Caki2 (cell line): ENCODE results near the gene BNC2. TPM values are rescaled to one million over a fixed set of nuclear protein-coding genes. Genes with fewer than 3 reads are reported as not detected.

Source experiments
- DNase-seq: peaks from one replicate; pipeline ENCODE4 v3.0.0-alpha.2; 2015; ENCODE audit warnings: low read depth
- in situ Hi-C: cut with HindIII; loops from 2 replicates; pipeline ENCODE4 v1.10.0; 2016; ENCODE audit warnings: low sequenced_read_pairs, low pct_unique_long_range_greater_than_20kb, mixed read lengths
- total RNA-seq: library from RNA; depleted of rRNA; stranded (reverse); fragments of >200 nt; shearing (Covaris generic); gene quantifications from 2 replicates; pipeline ENCODE4 v1.2.3, GENCODE V29; 2014; ENCODE audit warnings: low replicate concordance

BNC2 gene
- total RNA-seq, 1 experiment from 2014 or later = 1.3 TPM

- DNase-seq = no peak
- in situ Hi-C loops = no loop called here
Observed at GRCh38 chr9:16825331-16825725, 45.1 kb downstream of the BNC2 start.

GRCh38 chr9:16824545-16825330 lies 45.7 kb downstream of the BNC2 start:
- no peak for DNase-seq
- in situ Hi-C loops = no loop called here

GRCh38 chr9:16823906-16824305 lies 46.6 kb downstream of the BNC2 start:
- in situ Hi-C loops = no loop called here
- DNase-seq = no peak

GRCh38 chr9:16821344-16821743 lies 49.1 kb downstream of the BNC2 start:
- no peak for DNase-seq
- in situ Hi-C loops = no loop called here

GRCh38 chr9:16817514-16817913 lies 53.0 kb downstream of the BNC2 start:
- DNase-seq = no peak
- in situ Hi-C loops = no loop called here

- in situ Hi-C loops = no loop called here
- DNase-seq = no peak
Observed at GRCh38 chr9:16817002-16817401, 53.5 kb downstream of the BNC2 start.

- no peak for DNase-seq
- in situ Hi-C loops = no loop called here
Observed at GRCh38 chr9:16816011-16816410, 54.5 kb downstream of the BNC2 start.

- in situ Hi-C loops = no loop called here
- no peak for DNase-seq
Observed at GRCh38 chr9:16815079-16815478, 55.4 kb downstream of the BNC2 start.

GRCh38 chr9:16813838-16814237 lies 56.6 kb downstream of the BNC2 start:
- DNase-seq = no peak
- in situ Hi-C loops = no loop called here

GRCh38 chr9:16811987-16812685 lies 58.3 kb downstream of the BNC2 start:
- no peak for DNase-seq

GRCh38 chr9:16809912-16810610 lies 60.4 kb downstream of the BNC2 start:
- in situ Hi-C loops = no loop called here
- no peak for DNase-seq

More at GRCh38 chr9:16811987-16812685, 58.3 kb downstream of the BNC2 start:
- in situ Hi-C loops = no loop called here

GRCh38 chr9:16806674-16807073 lies 63.8 kb downstream of the BNC2 start:
- in situ Hi-C loops = no loop called here
- no peak for DNase-seq

- in situ Hi-C loops = no loop called here
- DNase-seq = no peak
Observed at GRCh38 chr9:16803648-16804047, 66.8 kb downstream of the BNC2 start.

- no peak for DNase-seq
- in situ Hi-C loops = no loop called here
Observed at GRCh38 chr9:16801871-16802466, 68.5 kb downstream of the BNC2 start.

GRCh38 chr9:16796304-16796825 lies 74.1 kb downstream of the BNC2 start:
- DNase-seq = no peak
- in situ Hi-C loops = no loop called here

- in situ Hi-C loops = no loop called here
- no peak for DNase-seq
Observed at GRCh38 chr9:16794871-16795639, 75.4 kb downstream of the BNC2 start.

GRCh38 chr9:16794103-16794502 lies 76.4 kb downstream of the BNC2 start:
- DNase-seq = no peak
- in situ Hi-C loops = no loop called here

- no peak for DNase-seq
- in situ Hi-C loops = no loop called here
Observed at GRCh38 chr9:16787724-16788123, 82.7 kb downstream of the BNC2 start.
